C4-2B (cell line): ENCODE data around the gene WNT7A.

Source experiments
- ZFX ChIP-seq: fragments of 450-650 bp; IDR thresholded peaks from 2 replicates; pipeline ENCODE4 v1.6.1; 2017
- TF ChIP-seq, protein P1 (sequence below): fragments of 450-650 bp; conservative IDR thresholded peaks from 2 replicates; pipeline ENCODE4 v1.5.1; 2017; ENCODE audit warnings: mild to moderate bottlenecking

DNA sequence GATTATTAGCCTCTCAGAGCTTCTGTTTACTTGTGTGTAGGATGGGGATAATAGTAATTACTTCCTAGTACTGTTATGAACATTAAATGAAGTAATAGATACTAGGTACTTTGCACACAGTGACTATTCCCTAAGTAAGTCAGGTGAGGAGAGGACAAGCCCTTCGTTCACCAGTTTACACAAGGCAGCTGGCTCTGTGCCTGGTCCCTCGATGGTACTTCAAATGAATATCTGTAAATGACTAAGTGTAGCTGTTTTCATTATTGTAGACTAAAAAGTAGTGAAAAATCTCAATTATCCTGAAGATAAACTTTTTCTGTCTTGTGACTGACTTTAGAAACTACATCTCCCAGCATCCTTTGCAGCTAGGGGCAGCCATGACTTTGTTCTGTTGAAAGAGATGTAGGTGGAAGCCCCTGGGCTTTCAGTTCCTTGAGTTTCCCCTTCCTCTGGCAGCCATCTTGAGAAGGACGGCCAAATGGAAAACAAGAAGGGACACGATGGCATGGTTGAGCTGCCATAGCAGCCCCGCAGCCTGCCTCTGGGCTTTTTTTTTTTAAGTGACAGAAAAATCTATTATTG, 11.7 kb upstream of the WNT7A start:
- TF ChIP-seq, protein P1, sequence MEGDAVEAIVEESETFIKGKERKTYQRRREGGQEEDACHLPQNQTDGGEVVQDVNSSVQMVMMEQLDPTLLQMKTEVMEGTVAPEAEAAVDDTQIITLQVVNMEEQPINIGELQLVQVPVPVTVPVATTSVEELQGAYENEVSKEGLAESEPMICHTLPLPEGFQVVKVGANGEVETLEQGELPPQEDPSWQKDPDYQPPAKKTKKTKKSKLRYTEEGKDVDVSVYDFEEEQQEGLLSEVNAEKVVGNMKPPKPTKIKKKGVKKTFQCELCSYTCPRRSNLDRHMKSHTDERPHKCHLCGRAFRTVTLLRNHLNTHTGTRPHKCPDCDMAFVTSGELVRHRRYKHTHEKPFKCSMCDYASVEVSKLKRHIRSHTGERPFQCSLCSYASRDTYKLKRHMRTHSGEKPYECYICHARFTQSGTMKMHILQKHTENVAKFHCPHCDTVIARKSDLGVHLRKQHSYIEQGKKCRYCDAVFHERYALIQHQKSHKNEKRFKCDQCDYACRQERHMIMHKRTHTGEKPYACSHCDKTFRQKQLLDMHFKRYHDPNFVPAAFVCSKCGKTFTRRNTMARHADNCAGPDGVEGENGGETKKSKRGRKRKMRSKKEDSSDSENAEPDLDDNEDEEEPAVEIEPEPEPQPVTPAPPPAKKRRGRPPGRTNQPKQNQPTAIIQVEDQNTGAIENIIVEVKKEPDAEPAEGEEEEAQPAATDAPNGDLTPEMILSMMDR = no peak
- TF ChIP-seq ZFX = no peak
